C4-2B (cell line): ENCODE results near the gene GMDS.

Source experiments
- CTCF ChIP-seq: fragments of 450-650 bp; conservative IDR thresholded peaks from 2 replicates; pipeline ENCODE4 v1.5.1; 2017; ENCODE audit warnings: mild to moderate bottlenecking
- ZFX ChIP-seq: fragments of 450-650 bp; IDR thresholded peaks from 2 replicates; pipeline ENCODE4 v1.6.1; 2017

GRCh38 chr6:1606780-1607515 is 638.5 kb downstream of the GMDS start:
- TF ChIP-seq CTCF (no peak), ZFX (no peak)
